ENCODE measurements around the gene CIAO3.

Gene CIAO3

GRCh38 chr16:684961-685696, 55.7 kb downstream of the CIAO3 start:
- DNase-seq (ENCODE audit: low read depth): no peak
- H3K4me3 ChIP-seq (ENCODE audit: control insufficient read depth, low read depth, low read length): no peak overlapping the region; the same call in 1 of the 2 replicates
- no peak for TF ChIP-seq CTCF (IDR thresholded peaks at IDR 0.05; ENCODE audit: control insufficient read depth, insufficient read depth, low read depth, low read length, missing control alignments)

- no peak for TF ChIP-seq CTCF (IDR thresholded peaks at IDR 0.05; ENCODE audit: control insufficient read depth, insufficient read depth, low read depth, low read length, missing control alignments)
- peak within 1 kb of the TSS; percentile 63 for H3K4me3 ChIP-seq (ENCODE audit: control insufficient read depth, low read depth, low read length)
- DNase-seq (ENCODE audit: low read depth): peak; percentile 69
These were observed 56.6 kb downstream of the CIAO3 start, which contains the start of gene JMJD8 for GRCh38 chr16:684071-684794. TSS of gene JMJD8 (minus strand) at chr16:684334. CDS start at chr16:684319, 15 bp downstream.

GRCh38 chr16:683396-684070, 57.3 kb downstream of the CIAO3 start:
- H3K4me3 ChIP-seq (ENCODE audit: control insufficient read depth, low read depth, low read length): peak overlapping the region; percentile 63
- TF ChIP-seq CTCF (IDR thresholded peaks at IDR 0.05; ENCODE audit: control insufficient read depth, insufficient read depth, low read depth, low read length, missing control alignments): no peak
- DNase-seq (ENCODE audit: low read depth): no peak

- H3K4me3 ChIP-seq (ENCODE audit: control insufficient read depth, low read depth, low read length): peak overlapping the region; percentile 63
- no peak for TF ChIP-seq CTCF (IDR thresholded peaks at IDR 0.05; ENCODE audit: control insufficient read depth, insufficient read depth, low read depth, low read length, missing control alignments)
- DNase-seq (ENCODE audit: low read depth): no peak
These were observed 58.1 kb downstream of the CIAO3 start for GRCh38 chr16:682493-683395.

GRCh38 chr16:681746-682427, 58.9 kb downstream of the CIAO3 start:
- no peak for TF ChIP-seq CTCF (IDR thresholded peaks at IDR 0.05; ENCODE audit: control insufficient read depth, insufficient read depth, low read depth, low read length, missing control alignments)
- H3K4me3 ChIP-seq (ENCODE audit: control insufficient read depth, low read depth, low read length): peak overlapping the region; percentile 77
- DNase-seq (ENCODE audit: low read depth): no peak

Measured in AG09309 (cell line).